Neural progenitor cell (in vitro differentiated cells): ENCODE data around the gene KRTAP10-3.
"Not testable (repeated sequence)": the region's sequence is repeated elsewhere in the genome, so short reads cannot be mapped to it uniquely, and the experiment has no call there.

Source experiments
- CTCF ChIP-seq: fragments of 200-600 bp; sonication (generic); IDR thresholded peaks from 2 replicates; pipeline ENCODE4 v1.5.1; 2017; ENCODE audit warnings: antibody characterized with exemption, mild to moderate bottlenecking
- EZH2 ChIP-seq: fragments of 200-600 bp; sonication (generic); IDR thresholded peaks from 2 replicates; pipeline ENCODE4 v1.6.1; 2017; ENCODE audit warnings: antibody characterized with exemption, mild to moderate bottlenecking, moderate library complexity
- EZH2phosphoT487 ChIP-seq: fragments of 200-600 bp; sonication (generic); IDR thresholded peaks from 2 replicates; pipeline ENCODE4 v1.6.1; 2017; ENCODE audit warnings: antibody characterized with exemption

GRCh38 chr21:44558329-44558675 is 293 bp downstream of the KRTAP10-3 start:
- TF ChIP-seq CTCF, EZH2, EZH2phosphoT487: not testable (repeated sequence)
